ENCODE measurements around the gene HOXC9.
"Not testable (repeated sequence)": the region's sequence is repeated elsewhere in the genome, so short reads cannot be mapped to it uniquely, and the experiment has no call there.

DNA sequence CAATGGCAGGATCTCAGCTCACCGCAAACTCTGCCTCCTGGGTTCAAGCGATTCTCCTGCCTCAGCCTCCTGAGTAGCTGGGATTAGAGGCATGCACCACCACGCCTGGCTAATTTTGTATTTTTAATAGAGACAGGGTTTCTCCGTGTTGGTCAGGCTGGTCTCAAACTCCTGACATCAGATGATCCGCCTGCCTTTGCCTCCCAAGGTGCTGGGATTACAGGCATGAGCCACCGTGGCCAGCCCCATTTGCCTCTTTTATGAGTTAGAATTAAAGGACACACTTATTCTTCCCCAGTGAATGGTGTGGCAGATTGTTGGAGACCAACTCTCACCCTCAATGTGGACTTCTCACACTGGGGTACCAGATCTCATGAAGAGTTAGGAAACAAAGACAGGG is 42.1 kb downstream of the HOXC9 start:
- not testable (repeated sequence) for TF ChIP-seq CTCF (conservative IDR thresholded peaks at IDR 0.05; ENCODE audit: low read depth, low read length); EZH2 (IDR thresholded peaks at IDR 0.05; ENCODE audit: borderline replicate concordance, low read depth, low read length, poor library complexity, severe bottlenecking)
